HG03442 (cell line): Measurements from ENCODE around the gene UNC80.

ENCODE experiments used
- ATAC-seq: cut with Tn5 transposase; IDR thresholded peaks from one replicate; pipeline ENCODE4 v1.9.1; 2021; ENCODE audit warnings: mild to moderate bottlenecking, moderate library complexity; ENCODE audit not compliant: unreplicated experiment

Gene UNC80

GRCh38 chr2:209960676-209961630 is 189.3 kb downstream of the UNC80 start:
- peak; percentile 97 for ATAC-seq

DNA sequence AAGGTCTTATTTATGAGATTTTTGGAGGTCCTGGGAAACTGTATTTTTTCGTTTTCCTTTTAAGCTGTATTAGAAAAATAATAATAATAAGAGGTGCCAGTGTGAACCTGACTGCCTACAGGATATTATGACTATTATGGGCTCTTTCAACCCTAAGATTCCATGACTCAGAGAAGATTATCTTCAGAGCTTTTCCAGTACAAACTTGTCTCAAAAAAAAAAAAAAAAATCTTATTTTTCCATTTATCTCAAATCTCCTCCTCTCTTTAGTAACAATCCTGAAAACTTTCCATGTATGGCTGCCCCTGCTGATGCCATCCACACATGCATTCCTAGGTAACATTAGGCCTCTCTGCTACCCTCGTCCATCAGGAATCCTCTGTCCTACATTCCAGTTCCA is 194.1 kb downstream of the UNC80 start:
- no peak for ATAC-seq

DNA sequence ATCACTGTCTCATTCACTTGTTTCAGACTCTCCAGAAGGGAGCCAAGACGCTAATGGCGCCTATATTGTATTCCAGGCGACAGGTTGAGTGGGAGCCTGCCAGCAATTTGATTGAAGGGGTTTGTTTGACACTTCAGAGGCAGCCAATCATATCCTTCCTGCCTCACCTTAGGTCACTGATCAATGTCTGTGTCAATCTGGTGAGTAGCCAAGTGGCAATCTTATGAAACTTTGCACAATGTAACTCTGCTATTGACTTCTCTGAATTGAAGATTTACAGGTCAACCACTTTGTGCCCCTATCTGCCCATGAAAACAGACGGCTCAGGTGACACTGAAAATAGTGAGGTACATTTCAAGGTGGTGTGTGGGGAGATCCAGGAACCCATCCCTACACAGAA is 198.1 kb downstream of the UNC80 start:
- no peak for ATAC-seq

DNA sequence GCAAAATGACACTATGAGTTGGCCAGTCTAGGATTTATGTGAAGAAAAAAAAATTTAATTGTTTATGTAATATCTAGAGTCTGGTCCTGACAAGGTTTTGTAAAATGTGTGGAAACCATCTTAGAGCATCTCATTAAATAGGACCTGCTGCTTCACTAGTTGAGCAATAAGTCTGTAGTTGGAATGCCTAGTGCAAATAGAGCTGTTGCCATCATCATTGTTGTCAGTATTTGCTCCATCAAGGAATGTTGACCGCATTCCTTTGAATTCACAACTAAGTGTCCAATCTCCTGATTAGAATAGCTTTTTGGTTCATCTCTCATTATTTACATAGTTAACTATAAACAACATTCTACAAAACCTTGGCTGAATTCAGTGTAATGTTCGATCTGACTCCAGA is 198.6 kb downstream of the UNC80 start:
- no peak for ATAC-seq

GRCh38 chr2:209970711-209971110 is 199.1 kb downstream of the UNC80 start:
- ATAC-seq = no peak

DNA sequence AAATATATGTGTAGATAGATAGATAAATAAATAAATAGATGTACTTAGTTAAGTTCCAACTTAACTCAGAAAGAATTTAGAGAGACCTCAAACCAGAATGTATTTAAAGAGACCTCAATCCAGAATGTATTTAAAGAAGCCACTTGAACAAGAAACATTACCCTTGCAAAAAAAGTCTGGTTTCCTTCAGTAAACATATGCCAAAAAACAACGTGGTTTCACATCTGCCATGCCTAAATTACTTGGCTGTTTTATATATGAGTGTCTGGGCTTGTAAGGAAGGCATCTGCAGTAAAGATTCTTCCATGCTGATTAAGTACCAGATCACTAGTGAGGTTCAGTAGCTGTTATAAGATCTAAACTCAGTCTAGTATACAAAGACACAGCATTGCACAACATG is 201.7 kb downstream of the UNC80 start:
- ATAC-seq = no peak

DNA sequence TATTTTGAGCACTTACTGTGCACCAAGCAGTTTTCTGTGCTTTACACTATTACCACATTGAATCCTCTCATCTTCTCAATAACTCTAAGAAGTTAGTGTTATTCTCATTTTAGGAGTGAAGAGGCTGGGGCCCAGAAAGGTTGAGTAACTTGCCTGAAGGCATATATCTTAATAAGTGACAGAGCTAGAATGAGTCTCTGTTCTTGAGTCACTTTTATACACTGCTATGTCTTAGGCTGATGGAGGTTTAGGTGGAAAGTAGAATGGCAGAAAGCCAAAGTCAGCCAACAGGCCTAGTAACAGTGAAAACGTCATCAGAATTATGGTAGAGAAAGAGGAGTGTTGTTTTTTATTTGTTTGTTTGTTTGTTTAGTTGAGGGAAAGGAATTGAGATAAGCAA is 202.9 kb downstream of the UNC80 start:
- ATAC-seq = no peak

GRCh38 chr2:209976698-209977385 is 205.2 kb downstream of the UNC80 start:
- ATAC-seq = no peak

DNA sequence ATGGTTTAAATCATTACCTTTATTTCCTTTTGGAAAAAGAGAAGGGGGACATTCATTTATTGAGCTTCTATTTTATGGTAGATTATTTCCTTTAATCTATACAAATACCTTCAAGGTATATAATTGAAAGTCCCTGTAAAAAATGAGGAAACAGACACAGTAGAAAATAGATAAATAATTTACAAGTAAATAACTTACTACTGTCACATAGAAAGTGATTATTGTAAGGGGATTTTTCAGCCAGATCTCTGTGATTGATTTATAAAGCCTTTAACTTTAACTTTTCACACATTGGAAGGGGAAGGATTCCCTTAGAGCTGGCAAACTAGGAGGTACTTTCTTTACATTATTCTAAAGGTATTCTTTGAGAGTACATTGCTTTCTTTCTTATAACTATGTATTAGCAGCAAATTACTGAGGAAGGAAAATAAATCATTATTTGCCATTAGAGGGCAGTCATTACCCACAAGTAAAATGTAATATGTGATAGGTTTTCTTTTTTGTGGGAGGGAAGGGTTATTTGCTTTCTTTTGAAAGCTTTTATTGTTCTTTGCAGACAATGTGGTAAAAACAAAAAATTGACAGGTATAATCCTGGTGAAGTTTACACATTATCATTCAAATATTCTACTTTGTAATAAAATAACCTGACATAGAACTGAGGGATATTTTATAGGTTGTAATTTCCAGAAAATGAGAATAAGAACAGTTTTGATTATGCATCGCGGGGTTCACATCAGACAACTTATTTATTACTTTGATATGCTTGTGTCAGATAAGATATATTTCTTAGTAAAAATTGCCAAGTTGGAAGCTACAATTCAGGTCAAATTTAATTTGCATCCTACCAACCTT is 206.0 kb downstream of the UNC80 start:
- ATAC-seq = peak; percentile 62

DNA sequence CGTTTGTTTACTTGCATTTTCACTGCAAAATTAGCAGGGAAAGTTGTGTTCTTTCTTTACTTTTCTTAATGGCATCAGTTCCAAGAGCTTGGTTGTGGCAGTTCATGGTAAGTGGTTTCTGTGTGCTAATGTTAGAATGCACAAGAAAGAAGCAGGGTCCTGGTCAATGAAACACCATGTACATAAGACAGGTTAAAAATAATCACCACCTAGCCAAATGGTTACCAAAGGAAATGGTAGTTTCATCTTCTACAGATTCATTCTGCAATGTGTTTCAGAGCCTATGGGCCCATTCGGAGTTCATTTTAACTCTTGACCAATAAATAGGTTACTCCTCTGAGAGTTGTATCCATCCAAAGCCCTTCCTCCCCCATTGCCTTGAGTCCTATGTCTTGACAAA is 212.7 kb downstream of the UNC80 start:
- no peak for ATAC-seq

- no peak for ATAC-seq
Observed at GRCh38 chr2:209985874-209986273, 214.2 kb downstream of the UNC80 start.

DNA sequence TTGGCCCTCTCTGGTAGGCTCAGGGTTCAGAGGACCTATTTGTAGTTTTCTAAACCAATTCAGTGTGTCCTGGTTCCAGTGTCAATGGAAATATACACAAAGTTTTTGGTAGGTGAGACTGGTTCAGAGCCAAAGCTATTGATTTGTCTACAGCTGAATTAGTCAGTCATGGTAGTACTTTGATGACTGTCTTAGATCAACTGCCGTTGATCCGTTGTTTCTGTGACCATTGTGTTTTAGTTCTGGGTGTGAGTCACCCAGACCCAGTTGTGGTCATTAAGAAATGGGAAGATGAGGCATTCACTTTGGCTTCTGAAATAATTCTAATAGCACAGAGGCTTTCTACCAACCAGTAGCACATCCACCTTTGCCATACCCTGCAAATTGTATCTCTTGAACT is 214.8 kb downstream of the UNC80 start:
- ATAC-seq = no peak

DNA sequence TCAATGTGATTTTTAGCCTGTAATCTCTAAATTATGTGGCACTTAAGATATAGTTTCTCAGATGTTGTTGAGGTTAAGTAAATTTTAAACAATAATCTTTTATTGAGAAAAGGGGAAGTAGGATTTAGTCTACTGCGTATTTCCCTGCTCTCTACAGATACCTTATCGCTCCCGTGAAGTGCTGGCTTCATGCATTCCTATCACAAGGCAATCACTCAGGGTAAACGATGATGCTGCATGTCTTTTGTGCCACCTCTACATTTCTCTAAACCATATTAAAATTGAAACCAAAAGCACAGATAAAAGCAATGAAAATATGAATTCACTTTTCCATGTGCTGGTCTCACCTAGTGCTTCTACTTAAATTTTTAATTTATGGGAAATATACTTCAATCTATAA is 216.4 kb downstream of the UNC80 start:
- peak; percentile 62 for ATAC-seq

DNA sequence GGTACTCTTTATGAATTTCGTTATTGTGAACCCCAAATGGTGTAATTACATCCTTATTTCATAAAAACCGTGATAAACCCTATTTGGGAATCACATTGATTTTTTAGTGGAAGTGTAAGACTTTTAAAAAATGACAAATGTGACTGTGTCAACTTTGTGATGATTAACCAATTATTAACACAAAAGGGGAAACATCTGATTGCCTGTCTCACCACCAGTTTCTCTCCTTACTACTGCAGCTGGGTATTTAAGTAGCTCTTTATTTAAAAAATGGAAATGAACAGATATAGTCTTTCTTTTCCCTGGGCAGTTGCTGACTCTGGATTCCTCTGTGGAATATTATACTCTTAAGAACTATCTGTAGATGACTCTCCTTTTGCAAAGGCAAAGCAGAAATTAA is 219.2 kb downstream of the UNC80 start:
- no peak for ATAC-seq

DNA sequence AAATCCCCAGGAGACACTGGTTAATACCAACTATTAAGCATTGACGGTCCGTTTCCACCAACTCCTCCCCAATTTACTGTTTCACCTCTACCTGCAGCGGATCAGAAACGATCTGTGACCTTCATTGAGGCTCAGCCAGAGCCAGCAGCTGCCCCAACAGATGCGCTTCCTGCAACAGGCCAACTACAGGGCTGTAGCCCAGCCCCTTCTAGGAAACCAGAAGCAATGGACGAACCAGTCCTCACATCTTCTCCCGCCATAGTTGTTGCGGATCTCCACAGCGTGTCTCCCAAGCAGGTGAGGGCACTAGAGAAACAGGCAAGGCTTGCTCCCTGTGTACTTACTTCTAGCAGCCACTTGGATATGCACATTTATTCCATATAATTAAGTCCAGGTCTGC is 222.3 kb downstream of the UNC80 start:
- no peak for ATAC-seq

DNA sequence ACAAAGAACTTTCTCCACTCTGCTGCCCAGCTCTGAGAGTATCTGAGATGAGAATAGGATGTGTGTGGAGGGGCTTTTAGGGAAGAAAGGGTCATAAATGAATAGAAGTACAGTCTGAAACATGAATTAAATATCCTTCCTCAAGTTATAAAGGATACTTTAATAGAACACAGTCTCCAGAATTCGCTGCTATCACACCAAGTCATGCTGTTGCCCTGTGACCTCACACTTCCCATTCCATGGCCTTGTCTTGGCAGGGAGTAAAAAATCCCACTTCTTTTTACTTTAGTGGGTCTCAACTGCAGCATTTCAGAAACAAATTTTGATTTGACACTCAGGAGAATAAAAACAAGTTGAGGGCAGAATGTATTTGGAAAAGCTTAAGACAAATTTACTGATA is 227.0 kb downstream of the UNC80 start:
- ATAC-seq = no peak

DNA sequence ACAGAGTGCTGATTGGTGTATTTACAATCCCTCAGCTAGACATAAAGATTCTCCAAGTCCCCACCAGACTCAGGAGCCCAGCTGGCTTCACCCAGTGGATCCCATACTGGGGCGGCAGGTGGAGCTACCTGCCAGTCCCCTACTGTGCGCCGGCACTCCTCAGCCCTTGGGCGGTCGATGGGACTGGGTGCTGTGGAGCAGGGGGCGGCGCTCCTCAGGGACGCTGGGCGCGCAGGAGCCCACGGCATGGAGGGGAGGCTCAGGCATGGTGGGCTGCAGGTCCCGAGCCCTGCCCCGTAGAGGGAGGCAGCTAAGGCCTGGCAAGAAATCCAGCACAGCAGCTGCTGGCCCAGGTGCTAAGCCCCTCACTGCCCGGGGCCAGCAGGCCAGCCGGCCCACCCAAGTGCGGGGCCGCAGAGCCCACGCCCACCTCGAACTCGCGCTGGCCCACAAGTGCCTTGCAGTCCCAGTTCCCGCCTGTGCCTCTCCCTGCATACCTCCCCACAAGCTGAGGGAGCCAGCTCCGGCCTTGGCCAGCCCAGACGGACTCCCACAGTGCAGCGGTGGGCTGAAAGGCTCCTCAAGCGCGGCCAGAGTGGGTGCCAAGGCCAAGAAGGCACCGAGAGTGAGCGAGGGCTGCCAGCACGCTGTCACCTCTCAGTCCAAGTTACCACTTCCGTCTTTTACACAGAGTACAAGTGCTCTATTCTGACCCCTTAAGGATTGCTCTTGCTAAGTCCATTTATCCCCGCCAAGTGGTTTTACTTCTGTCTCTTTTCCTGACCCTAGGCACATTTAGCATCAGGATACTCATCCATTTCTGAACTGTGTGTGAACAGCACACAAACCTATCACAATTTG is 229.1 kb downstream of the UNC80 start:
- ATAC-seq = no peak

DNA sequence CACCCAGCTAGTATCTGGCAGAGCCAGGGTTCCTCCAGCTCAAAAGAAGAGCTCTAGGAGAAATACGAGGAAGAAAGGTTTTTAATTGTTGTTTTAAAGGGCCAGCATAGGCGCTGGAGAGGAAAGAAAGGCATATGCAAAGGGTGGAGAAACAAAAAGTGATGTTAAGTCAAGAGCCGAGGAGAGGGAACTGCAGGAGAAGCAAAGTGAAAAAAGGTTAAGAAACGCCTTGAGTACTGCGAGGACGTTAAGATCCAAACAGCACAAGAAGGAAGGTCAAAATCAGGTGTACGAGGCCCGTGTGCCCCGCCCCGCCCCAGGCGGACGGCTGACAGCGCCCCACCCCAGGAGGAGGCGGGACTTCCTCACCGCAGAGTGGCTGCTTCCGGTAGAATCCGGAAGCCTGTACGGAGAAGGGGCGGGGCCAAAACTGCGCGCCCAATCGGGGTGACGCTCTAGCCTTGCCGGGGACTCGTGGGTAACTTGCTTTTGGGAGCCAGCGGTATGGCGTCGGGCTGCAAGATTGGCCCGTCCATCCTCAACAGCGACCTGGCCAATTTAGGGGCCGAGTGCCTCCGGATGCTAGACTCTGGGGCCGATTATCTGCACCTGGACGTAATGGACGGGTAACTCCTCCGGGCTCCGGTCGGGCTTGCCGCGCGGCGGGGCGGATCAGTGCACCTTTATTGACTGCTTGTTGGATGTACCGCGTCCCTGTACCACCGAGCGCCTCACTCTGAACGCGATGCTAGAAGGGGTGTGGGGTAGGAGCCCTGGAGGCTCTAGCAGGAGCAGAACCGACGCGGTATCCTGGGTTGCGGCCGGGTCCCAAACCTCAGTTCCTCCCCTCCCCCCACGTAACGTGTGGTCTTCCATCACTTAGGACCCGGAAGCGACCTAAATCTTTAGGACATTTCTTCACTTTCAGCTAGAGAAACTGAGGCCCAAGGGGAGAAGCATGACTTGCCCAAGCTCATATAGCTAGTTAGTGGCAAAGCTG is 230.8 kb downstream of the UNC80 start, which contains the start of gene RPE:
Gene RPE (plus strand): TSS at position 481 of the 1,000 bp plus-strand sequence. CDS start 24 bp downstream, at position 505.
- peak; percentile 98 for ATAC-seq

- ATAC-seq = no peak
Observed at GRCh38 chr2:210003359-210003758, 231.7 kb downstream of the UNC80 start.
